SK-N-MC (cell line): ENCODE results near the gene PLEKHG1.

Experiments used
- DNase-seq: peaks from one replicate; pipeline ENCODE4 v3.0.0-alpha.2; 2011; ENCODE audit warnings: low read depth, low spot score
- H3K27ac ChIP-seq: fragments of 200-600 bp; sonication (generic); 2 replicates; pipeline ENCODE4 v1.5.1; 2016; ENCODE audit warnings: mixed run types
- H3K36me3 ChIP-seq: fragments of 200-600 bp; sonication (generic); 2 replicates; pipeline ENCODE4 v1.6.1; 2017; ENCODE audit warnings: antibody characterized with exemption, low read length, mixed read lengths; ENCODE audit not compliant: insufficient read depth
- H3K4me3 ChIP-seq: fragments of 200-600 bp; sonication (generic); 2 replicates; pipeline ENCODE4 v1.5.1; 2016
- H3K9ac ChIP-seq: fragments of 200-600 bp; sonication (generic); 2 replicates; pipeline ENCODE4 v1.8.0; 2017; ENCODE audit warnings: mixed run types, mixed read lengths; ENCODE audit not compliant: insufficient read length
- H3K9me3 ChIP-seq: fragments of 200-600 bp; sonication (generic); 2 replicates; pipeline ENCODE4 v1.6.1; 2017; ENCODE audit warnings: low read depth, mild to moderate bottlenecking, antibody characterized with exemption, low read length, moderate library complexity, mixed read lengths
- EZH2 ChIP-seq: fragments of 200-600 bp; sonication (generic); IDR thresholded peaks from one replicate; pipeline ENCODE4 v1.6.1; 2017; ENCODE audit warnings: antibody characterized with exemption
- FOXP2 ChIP-seq: optimal IDR thresholded peaks from 2 replicates; pipeline ENCODE3; 2011; ENCODE audit warnings: mild to moderate bottlenecking, moderate library complexity; ENCODE audit not compliant: insufficient read depth; ENCODE audit errors: extremely low read length, control extremely low read depth
- POLR2AphosphoS5 ChIP-seq: IDR thresholded peaks from 2 replicates; pipeline ENCODE4 v1.6.1; 2012; ENCODE audit warnings: mild to moderate bottlenecking, low read depth, low read length, borderline replicate concordance

Gene PLEKHG1

DNA sequence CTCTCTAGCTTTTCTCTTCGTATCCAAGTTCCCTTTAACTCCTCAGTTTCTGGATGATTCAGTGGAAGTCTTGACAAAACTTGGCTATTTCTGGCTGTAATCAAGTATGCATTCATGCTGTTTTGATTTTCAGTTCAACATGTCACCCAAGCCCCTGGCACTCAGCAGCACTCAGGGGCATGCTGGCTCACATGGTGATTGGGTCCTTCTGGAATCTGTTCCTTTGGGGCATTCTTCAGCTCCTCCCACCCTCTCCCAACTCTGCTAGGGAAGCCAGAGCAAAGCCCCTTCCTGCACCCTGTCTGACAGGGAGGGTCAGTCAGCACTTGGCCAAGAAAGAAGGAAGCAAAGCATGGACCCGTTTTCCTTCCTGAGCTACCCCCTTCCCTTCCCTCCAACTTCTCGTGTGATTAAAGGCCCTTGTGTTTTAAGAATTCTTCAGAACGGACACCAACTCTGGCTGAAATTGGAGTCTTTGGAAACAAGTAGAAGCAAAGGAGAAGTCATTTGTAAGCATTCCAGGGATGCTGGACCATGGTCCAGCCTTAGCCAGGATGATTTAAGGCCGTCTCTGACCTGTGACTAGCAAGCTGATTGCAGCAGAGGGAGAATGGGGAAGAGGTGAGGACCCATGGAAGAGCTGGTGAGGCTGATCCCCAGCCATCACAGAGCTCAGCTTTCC, 7.1 kb downstream of the PLEKHG1 start:
- Histone ChIP-seq H3K36me3 (no peaks in the 10 kb centered on the region), H3K4me3 (no peak overlapping the region), H3K9me3 (no peaks in the 10 kb centered on the region), H3K27ac (no peak overlapping the region), H3K9ac (no peak overlapping the region)
- no peak for DNase-seq
- no peak for TF ChIP-seq EZH2
- TF ChIP-seq POLR2AphosphoS5: no peak
- TF ChIP-seq FOXP2: no peak

DNA sequence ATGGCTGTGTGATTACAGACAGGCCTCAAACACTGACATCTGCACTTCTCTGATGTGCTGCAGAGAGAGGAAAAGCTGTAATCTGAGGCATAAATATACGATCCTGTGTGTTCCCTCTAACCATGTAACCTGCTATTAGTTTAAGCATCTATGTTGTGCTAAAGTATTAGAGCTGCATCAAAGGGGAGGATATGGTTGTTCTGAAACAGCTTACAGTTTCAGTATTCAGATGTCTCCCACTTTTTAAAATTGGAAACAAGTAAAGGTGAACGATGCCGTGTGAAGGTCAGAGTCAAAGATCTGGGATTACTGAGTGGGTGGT, 7.6 kb downstream of the PLEKHG1 start:
- DNase-seq: no peak

GRCh38 chr6:150610584-150610983, 10.9 kb downstream of the PLEKHG1 start:
- Histone ChIP-seq H3K9ac (no peak overlapping the region), H3K36me3 (no peaks in the 10 kb centered on the region), H3K9me3 (no peaks in the 10 kb centered on the region), H3K4me3 (no peak overlapping the region), H3K27ac (no peak overlapping the region)
- no peak for TF ChIP-seq FOXP2
- no peak for TF ChIP-seq EZH2
- TF ChIP-seq POLR2AphosphoS5: no peak
- no peak for DNase-seq

More for the DNA sequence above, 7.6 kb downstream of the PLEKHG1 start:
- Histone ChIP-seq H3K36me3 (no peaks in the 10 kb centered on the region), H3K27ac (no peak overlapping the region), H3K9me3 (no peaks in the 10 kb centered on the region), H3K9ac (no peak overlapping the region), H3K4me3 (no peak overlapping the region)
- no peak for TF ChIP-seq FOXP2
- TF ChIP-seq POLR2AphosphoS5: no peak
- no peak for TF ChIP-seq EZH2

DNA sequence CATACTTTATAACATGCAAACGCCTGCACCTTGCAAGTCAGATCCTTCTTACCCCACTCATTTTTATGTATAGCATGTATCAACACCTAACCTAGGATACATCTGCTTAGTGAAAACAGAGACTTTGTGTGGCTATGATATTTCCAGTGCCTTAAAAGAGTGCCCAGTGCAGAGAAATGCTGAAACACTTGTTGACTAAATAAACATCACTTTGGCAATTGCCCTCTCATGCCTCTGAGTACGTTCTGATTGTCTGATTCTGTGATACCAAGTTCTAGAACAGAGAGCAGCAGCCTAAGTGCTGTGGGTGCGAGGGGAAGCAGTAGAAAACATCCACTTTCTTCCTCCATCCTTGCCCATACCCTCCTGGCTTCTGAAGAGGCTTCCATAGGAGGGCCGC, 13.6 kb downstream of the PLEKHG1 start:
- H3K9ac ChIP-seq: no peak overlapping the region
- no peaks in the 10 kb centered on the region for H3K36me3 ChIP-seq
- no peaks in the 10 kb centered on the region for H3K9me3 ChIP-seq
- no peak overlapping the region for H3K4me3 ChIP-seq
- no peak overlapping the region for H3K27ac ChIP-seq
- TF ChIP-seq POLR2AphosphoS5 (no peak), FOXP2 (no peak), EZH2 (no peak)
- DNase-seq: no peak

GRCh38 chr6:150615967-150616366, 16.3 kb downstream of the PLEKHG1 start:
- TF ChIP-seq POLR2AphosphoS5: no peak
- no peak for TF ChIP-seq FOXP2
- TF ChIP-seq EZH2: no peak
- DNase-seq: no peak
- H3K27ac ChIP-seq: no peak overlapping the region
- H3K9me3 ChIP-seq: no peaks in the 10 kb centered on the region
- no peaks in the 10 kb centered on the region for H3K36me3 ChIP-seq
- no peak overlapping the region for H3K9ac ChIP-seq
- no peak overlapping the region for H3K4me3 ChIP-seq

GRCh38 chr6:150616586-150616985, 16.9 kb downstream of the PLEKHG1 start:
- DNase-seq: no peak
- Histone ChIP-seq H3K9ac (no peak overlapping the region), H3K9me3 (no peaks in the 10 kb centered on the region), H3K27ac (peak overlapping the region; percentile 83; the same call in 1 of the 2 replicates), H3K4me3 (peak overlapping the region; percentile 60), H3K36me3 (no peaks in the 10 kb centered on the region)
- TF ChIP-seq POLR2AphosphoS5: no peak
- no peak for TF ChIP-seq EZH2
- TF ChIP-seq FOXP2: no peak

DNA sequence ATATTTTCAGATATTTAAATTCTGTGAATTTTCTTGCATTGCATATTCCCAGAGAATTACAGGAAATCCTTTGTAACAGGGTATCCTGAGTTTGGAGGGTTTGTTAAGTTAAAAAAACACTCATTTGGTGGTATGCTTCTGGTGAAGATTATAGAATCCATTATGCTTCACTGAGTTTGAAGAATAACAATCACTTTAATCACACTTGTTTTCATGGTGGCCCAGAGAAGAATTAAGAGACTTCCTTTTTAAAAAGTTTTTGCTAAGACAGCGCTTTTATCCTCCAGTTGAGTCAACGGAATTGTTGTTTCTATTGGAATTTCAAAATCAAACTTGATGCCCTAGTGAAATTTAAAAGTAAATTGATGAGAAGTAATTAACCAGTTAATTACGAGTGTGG, 17.4 kb downstream of the PLEKHG1 start:
- Histone ChIP-seq H3K4me3 (peak overlapping the region; percentile 60), H3K27ac (peak overlapping the region; percentile 83), H3K9ac (peak overlapping the region; percentile 8), H3K36me3 (no peaks in the 10 kb centered on the region), H3K9me3 (no peaks in the 10 kb centered on the region)
- no peak for TF ChIP-seq FOXP2
- no peak for TF ChIP-seq EZH2
- no peak for TF ChIP-seq POLR2AphosphoS5
- no peak for DNase-seq

DNA sequence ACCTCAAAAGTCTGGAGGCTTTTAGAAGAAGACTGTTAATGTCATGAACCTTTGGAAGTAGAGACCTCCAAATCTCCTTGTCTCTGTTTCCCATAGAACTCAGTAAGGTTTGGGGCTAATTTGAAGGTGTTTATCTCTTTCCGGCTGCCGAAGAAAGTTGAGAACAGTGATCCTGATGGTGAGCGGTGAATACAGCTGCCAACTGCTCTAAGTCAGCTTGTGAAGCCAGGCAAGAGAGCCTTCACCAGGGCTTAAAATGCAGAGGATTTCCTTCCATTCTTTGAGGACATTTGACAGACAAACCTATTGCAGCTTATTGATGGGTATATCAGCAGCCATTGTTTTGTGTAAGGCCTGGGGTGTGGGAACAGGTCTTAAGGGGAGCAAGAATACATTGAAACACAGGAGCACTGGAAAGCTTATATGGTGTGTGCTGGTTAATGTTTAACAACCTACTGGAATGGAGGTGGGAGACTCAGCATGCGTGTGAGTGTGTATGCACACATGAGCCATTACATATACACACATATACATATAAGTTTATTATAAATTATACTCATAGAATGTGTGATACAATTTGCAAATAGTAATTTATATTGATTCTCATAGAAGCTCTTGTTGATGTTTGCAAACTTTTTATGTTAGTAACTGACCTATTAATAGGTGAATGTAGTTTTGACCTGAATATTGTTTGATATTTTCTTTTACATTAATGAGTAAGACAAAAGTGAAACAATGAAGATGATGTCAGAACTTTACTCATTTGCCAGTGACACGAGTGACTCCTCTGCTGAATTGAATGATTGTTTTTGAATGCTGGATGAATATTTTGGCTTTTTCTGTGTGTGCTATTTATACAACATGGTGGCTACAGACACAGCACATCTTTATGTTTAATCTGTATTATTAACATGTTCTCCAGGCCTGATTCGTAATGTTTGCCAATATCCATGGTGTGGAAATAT, 18.1 kb downstream of the PLEKHG1 start:
- TF ChIP-seq POLR2AphosphoS5 (no peak), FOXP2 (no peak), EZH2 (no peak)
- H3K27ac ChIP-seq: peak overlapping the region; percentile 83
- H3K4me3 ChIP-seq: peak overlapping the region; percentile 60
- no peaks in the 10 kb centered on the region for H3K36me3 ChIP-seq
- DNase-seq: no peak
- peak overlapping the region; percentile 8 for H3K9ac ChIP-seq
- H3K9me3 ChIP-seq: no peaks in the 10 kb centered on the region

DNA sequence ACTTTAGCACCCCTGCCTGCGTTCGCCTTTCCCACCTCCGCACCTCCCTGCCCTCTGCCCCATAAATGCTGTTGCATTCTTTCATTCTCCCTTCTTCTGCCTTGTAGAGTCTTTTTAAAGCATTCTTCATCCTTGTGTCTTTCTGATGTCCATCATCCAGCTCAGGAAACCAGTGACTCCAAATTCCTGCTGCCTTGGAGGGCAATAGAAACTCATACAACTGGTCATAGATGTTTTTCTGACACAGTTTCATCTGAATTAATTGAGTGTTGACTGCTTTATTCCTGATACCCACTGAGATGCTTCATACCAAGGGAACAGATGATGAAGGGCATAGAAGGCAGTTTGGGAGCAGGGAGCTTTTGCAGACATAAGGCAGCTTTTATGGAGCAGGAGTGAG, 19.6 kb downstream of the PLEKHG1 start:
- no peak for DNase-seq
- TF ChIP-seq POLR2AphosphoS5: no peak
- Histone ChIP-seq H3K27ac (no peak overlapping the region), H3K4me3 (no peak overlapping the region), H3K9me3 (no peaks in the 10 kb centered on the region), H3K36me3 (no peaks in the 10 kb centered on the region), H3K9ac (no peak overlapping the region)
